ENCODE results near the gene OTUD6A.

The OTUD6A gene

GRCh38 chrX:70079297-70079696, 17.0 kb downstream of the OTUD6A start:
- Histone ChIP-seq H3K9me2 (replicated peaks; ENCODE audit: low read depth, low read length) (no peaks in the 10 kb centered on the region), H4K20me1 (ENCODE audit: insufficient read depth, low read length, poor library complexity, severe bottlenecking) (no peaks in the 10 kb centered on the region), H2AFZ (ENCODE audit: low read length) (no peak overlapping the region), H3K79me2 (ENCODE audit: insufficient read depth, low read length) (no peaks in the 10 kb centered on the region), H3K4me2 (ENCODE audit: low read depth, low read length, poor library complexity, severe bottlenecking) (no peak overlapping the region), H3K4me3 (ENCODE audit: low read length, poor library complexity, severe bottlenecking) (no peak overlapping the region), H3K9me3 (ENCODE audit: insufficient read depth, low read depth, low read length) (no peaks in the 10 kb centered on the region), H3K9ac (ENCODE audit: low read depth, low read length, poor library complexity, severe bottlenecking) (no peak overlapping the region), H3K4me1 (ENCODE audit: insufficient read depth, low read length, poor library complexity, severe bottlenecking) (no peaks in the 10 kb centered on the region), H3K36me3 (ENCODE audit: insufficient read depth, low read length) (no peaks in the 10 kb centered on the region), H3F3A (ENCODE audit: low read depth) (no peaks in the 10 kb centered on the region), H3K27me3 (ENCODE audit: insufficient read depth, low read length, poor library complexity, severe bottlenecking) (no peaks in the 10 kb centered on the region)
- TF ChIP-seq EZH2phosphoT487 (IDR thresholded peaks at IDR 0.05; ENCODE audit: borderline replicate concordance) (no peak), CTCF (conservative IDR thresholded peaks at IDR 0.05; ENCODE audit: low read length) (no peak)

GRCh38 chrX:70079870-70080269, 17.6 kb downstream of the OTUD6A start:
- no peak for TF ChIP-seq CTCF (conservative IDR thresholded peaks at IDR 0.05; ENCODE audit: low read length)
- no peak overlapping the region for H3K4me3 ChIP-seq (ENCODE audit: low read length, poor library complexity, severe bottlenecking)
- no peaks in the 10 kb centered on the region for H3K9me3 ChIP-seq (ENCODE audit: insufficient read depth, low read depth, low read length)
- no peaks in the 10 kb centered on the region for H4K20me1 ChIP-seq (ENCODE audit: insufficient read depth, low read length, poor library complexity, severe bottlenecking)
- H3K9me2 ChIP-seq (replicated peaks; ENCODE audit: low read depth, low read length), result no peaks in the 10 kb centered on the region
- no peaks in the 10 kb centered on the region for H3K27me3 ChIP-seq (ENCODE audit: insufficient read depth, low read length, poor library complexity, severe bottlenecking)
- no peaks in the 10 kb centered on the region for H3F3A ChIP-seq (ENCODE audit: low read depth)
- no peaks in the 10 kb centered on the region for H3K4me1 ChIP-seq (ENCODE audit: insufficient read depth, low read length, poor library complexity, severe bottlenecking)
- no peaks in the 10 kb centered on the region for H3K79me2 ChIP-seq (ENCODE audit: insufficient read depth, low read length)
- no peak overlapping the region for H2AFZ ChIP-seq (ENCODE audit: low read length)
- H3K36me3 ChIP-seq (ENCODE audit: insufficient read depth, low read length), result no peaks in the 10 kb centered on the region
- H3K9ac ChIP-seq (ENCODE audit: low read depth, low read length, poor library complexity, severe bottlenecking), result no peak overlapping the region
- H3K4me2 ChIP-seq (ENCODE audit: low read depth, low read length, poor library complexity, severe bottlenecking), result no peak overlapping the region

- Histone ChIP-seq H4K20me1 (ENCODE audit: insufficient read depth, low read length, poor library complexity, severe bottlenecking) (no peaks in the 10 kb centered on the region), H3K4me2 (ENCODE audit: low read depth, low read length, poor library complexity, severe bottlenecking) (no peak overlapping the region), H3K9ac (ENCODE audit: low read depth, low read length, poor library complexity, severe bottlenecking) (no peak overlapping the region), H3K4me3 (ENCODE audit: low read length, poor library complexity, severe bottlenecking) (no peak overlapping the region), H3K9me3 (ENCODE audit: insufficient read depth, low read depth, low read length) (no peaks in the 10 kb centered on the region), H3K27me3 (ENCODE audit: insufficient read depth, low read length, poor library complexity, severe bottlenecking) (no peaks in the 10 kb centered on the region), H3K79me2 (ENCODE audit: insufficient read depth, low read length) (no peaks in the 10 kb centered on the region), H3F3A (ENCODE audit: low read depth) (no peaks in the 10 kb centered on the region), H2AFZ (ENCODE audit: low read length) (no peak overlapping the region), H3K9me2 (replicated peaks; ENCODE audit: low read depth, low read length) (no peaks in the 10 kb centered on the region), H3K36me3 (ENCODE audit: insufficient read depth, low read length) (no peaks in the 10 kb centered on the region), H3K4me1 (ENCODE audit: insufficient read depth, low read length, poor library complexity, severe bottlenecking) (no peaks in the 10 kb centered on the region)
- TF ChIP-seq EZH2phosphoT487 (IDR thresholded peaks at IDR 0.05; ENCODE audit: borderline replicate concordance) (no peak), CTCF (conservative IDR thresholded peaks at IDR 0.05; ENCODE audit: low read length) (no peak)
These were observed 20.5 kb downstream of the OTUD6A start for GRCh38 chrX:70082723-70083122.

Data from Loucy (cell line).